D721Med (cell line): ENCODE measurements around the gene PIM3.

Experiments
- DNase-seq: peaks from one replicate; pipeline ENCODE4 v3.0.0; 2011; ENCODE audit warnings: low spot score; ENCODE audit not compliant: insufficient read length
- FAIRE-seq: peaks from 2 replicates; lab custom pipeline; 2011; peaks lifted over from hg19 to GRCh38; lab: Jason Lieb, UNC
- TF ChIP-seq, protein P1 (sequence below): IDR thresholded peaks from 2 replicates; pipeline ENCODE4 v1.5.1; 2012; ENCODE audit warnings: mild to moderate bottlenecking, control low read depth; ENCODE audit not compliant: insufficient read depth; ENCODE audit errors: missing control alignments

The PIM3 gene

DNA sequence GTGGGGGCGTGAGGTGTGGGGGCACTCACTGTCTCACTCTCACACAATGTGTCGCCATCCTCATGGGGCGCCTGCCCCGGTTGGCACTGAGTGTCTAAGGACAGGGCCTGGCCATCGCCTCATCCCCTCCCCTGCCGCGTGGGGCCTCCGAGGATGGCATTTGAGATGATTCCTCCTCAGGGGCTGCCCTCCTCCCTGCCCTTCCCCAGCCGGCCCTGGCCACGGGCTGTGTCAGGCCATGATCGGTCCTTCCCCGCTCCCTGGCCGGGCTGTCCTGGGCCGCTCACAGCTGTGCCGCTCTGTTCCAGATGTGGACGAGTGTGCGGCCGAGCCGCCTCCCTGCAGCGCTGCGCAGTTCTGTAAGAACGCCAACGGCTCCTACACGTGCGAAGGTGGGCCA lies 37.6 kb upstream of the PIM3 start:
- TF ChIP-seq, protein P1, sequence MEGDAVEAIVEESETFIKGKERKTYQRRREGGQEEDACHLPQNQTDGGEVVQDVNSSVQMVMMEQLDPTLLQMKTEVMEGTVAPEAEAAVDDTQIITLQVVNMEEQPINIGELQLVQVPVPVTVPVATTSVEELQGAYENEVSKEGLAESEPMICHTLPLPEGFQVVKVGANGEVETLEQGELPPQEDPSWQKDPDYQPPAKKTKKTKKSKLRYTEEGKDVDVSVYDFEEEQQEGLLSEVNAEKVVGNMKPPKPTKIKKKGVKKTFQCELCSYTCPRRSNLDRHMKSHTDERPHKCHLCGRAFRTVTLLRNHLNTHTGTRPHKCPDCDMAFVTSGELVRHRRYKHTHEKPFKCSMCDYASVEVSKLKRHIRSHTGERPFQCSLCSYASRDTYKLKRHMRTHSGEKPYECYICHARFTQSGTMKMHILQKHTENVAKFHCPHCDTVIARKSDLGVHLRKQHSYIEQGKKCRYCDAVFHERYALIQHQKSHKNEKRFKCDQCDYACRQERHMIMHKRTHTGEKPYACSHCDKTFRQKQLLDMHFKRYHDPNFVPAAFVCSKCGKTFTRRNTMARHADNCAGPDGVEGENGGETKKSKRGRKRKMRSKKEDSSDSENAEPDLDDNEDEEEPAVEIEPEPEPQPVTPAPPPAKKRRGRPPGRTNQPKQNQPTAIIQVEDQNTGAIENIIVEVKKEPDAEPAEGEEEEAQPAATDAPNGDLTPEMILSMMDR, result no peak
- FAIRE-seq, result no peak
- no peak for DNase-seq

DNA sequence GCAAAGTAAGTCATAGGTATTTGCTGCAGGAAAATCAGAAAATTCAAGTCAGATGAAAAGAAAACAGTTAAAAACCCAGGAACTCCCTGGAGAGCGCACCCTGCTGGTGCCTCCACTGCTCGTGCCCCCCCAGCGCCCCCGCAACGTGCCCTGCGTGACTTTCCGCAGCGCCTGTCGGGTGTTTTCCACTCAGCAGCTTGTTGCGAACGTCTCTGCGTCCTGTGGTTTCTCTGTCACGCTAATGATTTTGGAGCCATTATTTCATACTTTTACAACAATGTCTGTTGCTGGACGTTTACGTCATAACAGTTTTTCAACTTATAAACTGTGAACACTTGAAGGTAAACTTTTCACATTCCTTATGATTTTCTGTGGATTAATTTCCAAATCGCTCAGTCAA lies 37.1 kb upstream of the PIM3 start:
- no peak for DNase-seq

DNA sequence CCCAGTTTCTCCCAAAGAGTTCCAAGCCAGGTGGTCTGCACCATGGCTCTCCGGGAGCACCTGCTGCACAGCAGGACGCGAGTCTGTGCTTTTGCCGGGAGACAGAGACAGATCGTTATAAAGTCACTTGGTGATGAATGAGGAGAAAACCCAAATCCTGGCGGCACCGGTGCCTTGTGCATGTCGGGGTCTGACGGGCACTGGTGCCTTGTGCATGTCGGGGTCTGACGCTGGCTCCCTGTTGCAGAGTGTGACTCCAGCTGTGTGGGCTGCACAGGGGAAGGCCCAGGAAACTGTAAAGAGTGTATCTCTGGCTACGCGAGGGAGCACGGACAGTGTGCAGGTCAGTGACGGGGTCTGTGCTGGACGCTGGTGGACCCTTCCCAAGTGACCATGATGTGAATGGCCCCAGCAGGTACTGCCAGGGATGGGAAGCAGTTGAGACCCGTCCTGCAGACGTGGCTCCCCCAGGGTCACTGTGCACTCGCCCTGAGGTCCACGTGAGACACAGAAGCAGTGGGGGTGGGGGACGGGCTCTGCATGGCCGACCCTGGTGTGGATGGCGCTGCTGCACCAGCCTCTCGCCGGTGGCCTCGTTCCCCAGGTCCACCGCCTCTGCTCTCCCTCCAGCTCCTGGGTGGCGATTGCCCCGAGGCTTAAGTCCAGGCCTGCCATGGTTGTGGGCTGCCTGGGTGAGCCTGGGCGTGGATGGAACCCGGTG lies 36.3 kb upstream of the PIM3 start:
- FAIRE-seq (no peak), DNase-seq (no peak)
- TF ChIP-seq, protein P1, result no peak

More for the DNA sequence above, 37.1 kb upstream of the PIM3 start:
- no peak for FAIRE-seq
- TF ChIP-seq, protein P1, result no peak

DNA sequence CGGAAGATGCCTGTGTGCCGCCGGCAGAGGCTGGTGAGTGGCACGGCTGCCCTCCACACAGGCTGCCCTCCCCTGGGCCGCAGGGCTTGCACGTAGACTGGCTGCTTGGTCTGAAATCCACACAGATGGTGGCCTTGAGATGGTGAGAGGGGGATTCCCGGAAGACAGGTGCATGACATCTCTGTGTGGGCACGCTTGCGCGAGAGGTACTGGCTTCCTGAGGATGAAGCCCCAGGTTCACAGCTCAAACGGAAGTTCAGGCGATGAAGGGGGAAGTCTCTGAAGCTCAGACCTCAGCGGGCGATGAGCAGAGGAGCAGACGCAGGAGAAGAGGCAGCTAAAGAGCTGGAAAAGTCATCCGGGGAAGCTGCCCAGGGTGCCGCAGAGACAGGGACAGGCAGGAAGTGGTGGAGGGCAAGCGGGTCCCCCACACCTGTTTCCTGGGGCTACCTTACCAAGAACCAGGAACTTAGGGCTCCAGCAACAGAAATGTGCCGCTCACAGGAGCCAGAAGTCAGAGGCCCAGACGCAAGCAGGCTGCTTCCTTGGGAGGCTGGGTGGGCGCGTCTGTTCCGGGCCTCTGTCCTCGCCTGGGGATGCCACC lies 34.9 kb upstream of the PIM3 start:
- no peak for DNase-seq
- TF ChIP-seq, protein P1, result no peak
- FAIRE-seq, result no peak

DNA sequence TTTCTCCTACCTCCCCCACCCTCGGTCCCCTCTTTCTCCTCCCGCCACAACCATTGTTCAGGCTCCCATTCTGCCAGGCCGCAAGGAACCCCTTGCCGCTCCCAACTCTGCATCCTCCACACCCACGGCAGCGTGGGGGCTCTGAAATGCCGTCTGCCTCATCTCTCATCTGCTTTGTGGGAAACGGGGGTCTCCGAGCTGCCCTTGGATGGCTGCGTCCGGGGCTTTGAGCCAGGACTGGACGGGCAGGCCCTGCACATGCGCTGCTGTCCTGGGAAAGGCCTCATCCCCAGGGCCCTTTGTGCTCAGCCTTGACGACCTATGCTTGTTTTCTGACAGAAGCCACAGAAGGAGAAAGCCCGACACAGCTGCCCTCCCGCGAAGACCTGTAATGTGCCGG lies 33.7 kb upstream of the PIM3 start:
- TF ChIP-seq, protein P1, result no peak
- DNase-seq, result no peak
- FAIRE-seq, result no peak

DNA sequence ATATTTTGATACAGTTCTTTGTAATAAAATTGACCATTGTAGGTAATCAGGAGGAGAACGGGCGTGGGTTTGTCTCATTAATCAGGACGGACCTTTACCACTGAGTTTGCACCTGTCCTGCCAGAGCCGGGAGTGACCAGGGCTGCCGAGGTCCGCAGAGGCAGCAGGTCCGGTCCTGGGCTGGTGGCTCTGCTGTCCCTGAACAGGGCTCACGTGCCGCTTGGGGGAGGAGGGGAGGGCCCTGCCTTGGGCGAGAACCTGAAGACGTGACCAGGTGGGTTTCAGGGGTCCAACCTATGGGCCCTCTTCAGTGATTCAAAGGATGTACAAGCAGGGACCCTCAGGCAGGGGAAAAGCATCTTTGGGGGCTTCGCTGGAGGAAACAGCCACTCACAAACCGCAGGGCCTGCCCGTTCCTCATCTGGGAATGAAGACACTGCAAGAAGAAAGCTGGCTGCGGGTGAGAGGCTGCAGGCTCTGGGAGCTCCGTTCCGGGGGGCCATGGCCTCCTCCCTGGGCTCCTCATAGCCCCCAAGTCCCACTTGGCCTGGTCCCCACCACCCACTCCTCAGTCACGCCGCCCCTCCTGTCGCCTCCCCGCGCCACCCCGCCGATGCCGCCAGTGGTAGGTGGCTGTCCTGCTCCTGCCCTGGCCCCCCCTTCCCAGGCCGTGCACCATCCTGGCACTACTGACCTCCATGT lies 32.9 kb upstream of the PIM3 start:
- DNase-seq (no peak), FAIRE-seq (no peak)
- TF ChIP-seq, protein P1, result no peak

DNA sequence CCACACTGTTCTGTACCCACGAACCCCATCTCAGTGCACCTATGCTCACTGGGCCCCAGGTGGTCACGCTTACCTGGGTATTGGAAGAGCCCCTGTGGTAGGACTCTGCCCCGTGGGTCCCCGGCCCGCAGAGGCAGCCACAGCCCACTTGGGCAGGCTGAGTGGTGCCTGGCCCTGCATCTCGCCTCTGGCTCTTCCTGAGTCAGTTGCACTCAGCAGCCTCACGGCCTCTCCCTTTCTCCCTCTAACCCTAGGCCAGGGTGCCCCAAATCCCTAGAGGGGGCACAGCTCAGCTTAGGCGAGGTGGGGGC lies 32.4 kb upstream of the PIM3 start:
- no peak for FAIRE-seq
- TF ChIP-seq, protein P1, result no peak
- no peak for DNase-seq
